ENCODE data around the gene GPRC5D.

Gene GPRC5D

DNA sequence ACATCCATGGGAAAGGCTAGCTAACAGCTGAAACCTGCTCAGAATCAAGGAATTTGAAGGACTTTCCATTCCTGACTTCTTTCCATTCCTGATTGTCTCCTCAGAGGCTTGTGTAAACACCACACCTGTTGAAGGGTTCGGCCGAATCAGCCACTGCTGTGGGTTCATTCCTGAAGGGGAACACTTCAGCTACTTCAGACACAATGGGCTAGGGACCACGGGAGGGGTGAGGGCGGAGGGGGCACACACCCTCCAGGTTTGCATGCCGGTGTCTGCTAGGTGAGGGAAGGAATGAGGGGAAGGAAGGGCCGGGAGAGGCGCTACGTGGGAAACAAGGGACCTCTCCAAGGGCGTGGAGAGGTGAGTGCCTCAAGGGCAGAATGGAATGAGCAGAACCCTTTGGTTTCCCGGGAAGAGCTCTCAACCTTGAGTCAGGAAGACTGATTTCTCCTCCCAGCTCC is 59.3 kb downstream of the GPRC5D start:
- H3K4me3 ChIP-seq (ENCODE audit: low read depth, low read length), result no peak overlapping the region
- TF ChIP-seq, protein P1, sequence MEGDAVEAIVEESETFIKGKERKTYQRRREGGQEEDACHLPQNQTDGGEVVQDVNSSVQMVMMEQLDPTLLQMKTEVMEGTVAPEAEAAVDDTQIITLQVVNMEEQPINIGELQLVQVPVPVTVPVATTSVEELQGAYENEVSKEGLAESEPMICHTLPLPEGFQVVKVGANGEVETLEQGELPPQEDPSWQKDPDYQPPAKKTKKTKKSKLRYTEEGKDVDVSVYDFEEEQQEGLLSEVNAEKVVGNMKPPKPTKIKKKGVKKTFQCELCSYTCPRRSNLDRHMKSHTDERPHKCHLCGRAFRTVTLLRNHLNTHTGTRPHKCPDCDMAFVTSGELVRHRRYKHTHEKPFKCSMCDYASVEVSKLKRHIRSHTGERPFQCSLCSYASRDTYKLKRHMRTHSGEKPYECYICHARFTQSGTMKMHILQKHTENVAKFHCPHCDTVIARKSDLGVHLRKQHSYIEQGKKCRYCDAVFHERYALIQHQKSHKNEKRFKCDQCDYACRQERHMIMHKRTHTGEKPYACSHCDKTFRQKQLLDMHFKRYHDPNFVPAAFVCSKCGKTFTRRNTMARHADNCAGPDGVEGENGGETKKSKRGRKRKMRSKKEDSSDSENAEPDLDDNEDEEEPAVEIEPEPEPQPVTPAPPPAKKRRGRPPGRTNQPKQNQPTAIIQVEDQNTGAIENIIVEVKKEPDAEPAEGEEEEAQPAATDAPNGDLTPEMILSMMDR (IDR thresholded peaks at IDR 0.05; ENCODE audit: low read depth, low read length), result no peak
- no peak for TF ChIP-seq MYC (IDR thresholded peaks at IDR 0.05; ENCODE audit: low read depth, low read length)
- TF ChIP-seq, protein P2, sequence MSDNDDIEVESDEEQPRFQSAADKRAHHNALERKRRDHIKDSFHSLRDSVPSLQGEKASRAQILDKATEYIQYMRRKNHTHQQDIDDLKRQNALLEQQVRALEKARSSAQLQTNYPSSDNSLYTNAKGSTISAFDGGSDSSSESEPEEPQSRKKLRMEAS (IDR thresholded peaks at IDR 0.05; ENCODE audit: low read depth, low read length), result no peak
- no peak for TF ChIP-seq POLR2A (IDR thresholded peaks at IDR 0.05; ENCODE audit: extremely low read depth, insufficient read length)
- DNase-seq (ENCODE audit: low read depth), result no peak

DNA sequence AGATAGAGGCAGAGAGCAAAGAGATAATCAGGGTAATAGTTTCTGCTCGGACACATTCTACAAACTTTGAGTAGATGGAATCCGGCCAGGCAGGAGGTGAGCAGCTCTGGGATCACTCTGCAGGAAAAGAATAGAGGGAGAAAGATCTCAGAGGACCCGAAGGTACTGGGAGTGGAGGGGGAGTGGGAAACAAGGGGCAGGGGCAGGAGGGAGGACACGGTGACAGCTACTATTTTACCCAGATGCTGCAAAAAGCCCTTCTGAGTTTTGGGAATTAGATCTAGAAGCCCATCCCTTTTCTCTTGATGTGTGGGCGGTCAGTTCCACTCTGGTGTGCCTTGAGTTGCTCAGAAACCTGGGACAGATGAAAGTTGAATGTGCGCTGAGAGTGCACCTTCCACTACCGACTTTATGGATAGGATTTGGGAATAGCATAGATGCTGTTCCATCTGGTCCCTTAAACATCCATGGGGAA is 60.1 kb downstream of the GPRC5D start:
- no peak for DNase-seq (ENCODE audit: low read depth)
- TF ChIP-seq, protein P2 (IDR thresholded peaks at IDR 0.05; ENCODE audit: low read depth, low read length), result no peak
- TF ChIP-seq POLR2A (IDR thresholded peaks at IDR 0.05; ENCODE audit: extremely low read depth, insufficient read length), result no peak
- TF ChIP-seq, protein P1 (IDR thresholded peaks at IDR 0.05; ENCODE audit: low read depth, low read length), result no peak
- TF ChIP-seq MYC (IDR thresholded peaks at IDR 0.05; ENCODE audit: low read depth, low read length), result no peak
- H3K4me3 ChIP-seq (ENCODE audit: low read depth, low read length), result no peak overlapping the region

DNA sequence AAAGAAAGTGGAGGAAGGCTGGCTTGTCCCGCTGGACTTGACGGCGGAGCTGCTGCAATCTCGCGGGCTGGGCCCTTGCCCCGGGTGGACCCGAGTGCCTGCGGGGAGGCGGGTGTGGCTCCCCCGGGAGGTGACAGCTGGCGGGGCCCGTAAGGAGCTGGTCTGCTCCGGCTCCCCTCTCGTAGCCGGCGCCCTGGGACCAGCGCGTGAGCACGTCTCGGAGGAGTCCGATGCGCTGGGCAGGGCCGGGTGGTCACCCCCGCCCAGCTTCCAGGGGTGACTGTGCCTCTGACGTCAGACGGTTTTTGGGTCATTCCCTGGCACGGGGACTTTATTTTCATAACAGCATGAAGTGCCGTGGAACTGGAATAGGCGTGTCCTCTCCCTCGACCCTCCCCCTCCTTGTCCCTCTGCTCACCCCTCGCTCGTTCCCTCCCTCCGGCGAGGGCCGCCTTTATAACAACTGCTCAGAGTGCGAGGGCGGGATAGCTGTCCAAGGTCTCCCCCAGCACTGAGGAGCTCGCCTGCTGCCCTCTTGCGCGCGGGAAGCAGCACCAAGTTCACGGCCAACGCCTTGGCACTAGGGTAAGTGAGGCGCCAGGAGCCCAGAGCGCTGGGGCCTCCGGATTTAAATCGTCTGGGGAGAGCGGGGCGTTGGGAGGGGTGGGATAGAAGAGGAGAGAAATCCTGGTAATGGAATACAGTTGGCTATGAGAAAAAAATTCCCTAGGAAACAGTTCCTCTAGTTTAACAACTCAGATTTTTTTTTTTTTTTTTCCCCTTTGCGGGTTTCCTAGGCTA is 60.7 kb downstream of the GPRC5D start, which contains the start of gene GPRC5A:
Gene GPRC5A, plus strand, starts transcription at position 483 of the 801 bp plus-strand sequence. CDS start 16,688 bp downstream, outside the sequence.
- H3K4me3 ChIP-seq (ENCODE audit: low read depth, low read length), result no peak within 1 kb of the TSS
- TF ChIP-seq POLR2A (IDR thresholded peaks at IDR 0.05; ENCODE audit: extremely low read depth, insufficient read length) (no peak), MYC (IDR thresholded peaks at IDR 0.05; ENCODE audit: low read depth, low read length) (no peak)
- TF ChIP-seq, protein P1 (IDR thresholded peaks at IDR 0.05; ENCODE audit: low read depth, low read length), result no peak
- TF ChIP-seq, protein P2 (IDR thresholded peaks at IDR 0.05; ENCODE audit: low read depth, low read length), result no peak
- peak; percentile 54 for DNase-seq (ENCODE audit: low read depth)

Data from NB4 (cell line).